ENCODE measurements around the gene RECK.

RECK gene

DNA sequence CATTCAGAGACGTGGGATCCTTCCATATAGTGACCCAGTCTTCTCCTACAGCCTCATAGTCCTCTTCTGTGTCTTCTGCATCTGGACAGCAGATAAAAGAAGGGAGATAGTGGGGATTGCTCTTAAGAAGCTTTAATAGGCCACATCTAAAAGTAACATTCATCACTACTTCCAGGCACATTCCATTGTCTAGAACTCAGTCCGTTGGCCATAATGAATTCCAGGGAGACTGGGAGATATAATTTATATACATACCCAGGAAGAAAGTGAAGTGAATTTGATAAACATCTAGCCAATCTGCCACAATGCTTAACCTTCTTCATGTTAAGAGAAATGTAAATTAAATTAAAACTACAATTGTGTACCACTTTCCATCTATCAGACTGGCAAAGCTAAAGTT is 77.3 kb downstream of the RECK start:
- Histone ChIP-seq H3K36me3 (ENCODE audit: insufficient read depth, low read length) (peaks cover 15% of the 10 kb centered on the region), H3K9me3 (ENCODE audit: low read length) (no peaks in the 10 kb centered on the region), H3K4me1 (ENCODE audit: insufficient read depth, low read length) (peaks cover 9% of the 10 kb centered on the region), H3K27me3 (ENCODE audit: insufficient read depth, low read length) (no peaks in the 10 kb centered on the region), H2AFZ (ENCODE audit: low read depth, low read length) (no peak overlapping the region), H3K4me3 (ENCODE audit: low read length) (no peak overlapping the region)

DNA sequence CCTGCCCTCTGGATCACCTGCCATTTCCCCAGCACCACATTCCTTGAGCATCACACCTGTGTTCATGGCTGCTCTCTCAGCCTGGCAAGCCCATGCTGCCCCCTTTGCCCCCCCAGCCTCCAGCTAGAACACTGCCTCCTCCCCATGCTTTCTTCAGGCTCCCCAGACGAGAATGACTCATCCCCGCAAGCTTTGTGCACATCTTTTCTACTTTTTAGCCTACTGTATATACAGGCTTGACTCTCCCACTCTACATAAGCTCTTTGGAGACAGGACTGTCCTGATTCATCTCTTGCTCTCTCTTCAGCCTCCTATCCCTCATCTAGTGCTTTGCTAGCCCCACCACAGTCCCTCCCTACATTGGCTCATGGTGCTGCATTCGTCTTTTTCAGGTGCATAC is 79.9 kb downstream of the RECK start:
- Histone ChIP-seq H3K36me3 (ENCODE audit: insufficient read depth, low read length) (peaks cover 9% of the 10 kb centered on the region), H3K4me1 (ENCODE audit: insufficient read depth, low read length) (peaks cover 9% of the 10 kb centered on the region), H3K27me3 (ENCODE audit: insufficient read depth, low read length) (no peaks in the 10 kb centered on the region), H3K4me3 (ENCODE audit: low read length) (no peak overlapping the region), H3K9me3 (ENCODE audit: low read length) (no peaks in the 10 kb centered on the region), H2AFZ (ENCODE audit: low read depth, low read length) (no peak overlapping the region)

DNA sequence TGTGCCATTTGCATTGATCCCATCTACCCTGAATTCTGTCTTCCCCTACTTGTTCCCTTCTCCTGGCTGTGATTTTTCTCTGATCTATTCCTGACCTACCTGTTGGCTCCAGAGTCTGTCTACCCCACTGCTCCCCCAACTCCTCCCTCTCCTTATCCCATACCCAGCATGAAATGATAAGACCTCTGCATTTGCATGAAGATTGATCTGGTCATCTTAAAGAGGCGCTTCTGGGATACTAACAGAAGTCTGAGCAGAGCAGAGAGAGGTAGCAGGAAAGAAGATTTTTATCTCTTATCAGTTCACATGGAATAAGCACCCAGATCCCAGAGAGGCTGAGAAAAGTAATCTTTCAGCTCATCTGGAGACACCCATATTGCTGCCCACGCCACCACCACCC is 81.5 kb downstream of the RECK start:
- Histone ChIP-seq H3K4me1 (ENCODE audit: insufficient read depth, low read length) (peaks cover 1% of the 10 kb centered on the region), H3K27me3 (ENCODE audit: insufficient read depth, low read length) (no peaks in the 10 kb centered on the region), H2AFZ (ENCODE audit: low read depth, low read length) (no peak overlapping the region), H3K9me3 (ENCODE audit: low read length) (no peaks in the 10 kb centered on the region), H3K4me3 (ENCODE audit: low read length) (no peak overlapping the region), H3K36me3 (ENCODE audit: insufficient read depth, low read length) (peaks cover 22% of the 10 kb centered on the region)

DNA sequence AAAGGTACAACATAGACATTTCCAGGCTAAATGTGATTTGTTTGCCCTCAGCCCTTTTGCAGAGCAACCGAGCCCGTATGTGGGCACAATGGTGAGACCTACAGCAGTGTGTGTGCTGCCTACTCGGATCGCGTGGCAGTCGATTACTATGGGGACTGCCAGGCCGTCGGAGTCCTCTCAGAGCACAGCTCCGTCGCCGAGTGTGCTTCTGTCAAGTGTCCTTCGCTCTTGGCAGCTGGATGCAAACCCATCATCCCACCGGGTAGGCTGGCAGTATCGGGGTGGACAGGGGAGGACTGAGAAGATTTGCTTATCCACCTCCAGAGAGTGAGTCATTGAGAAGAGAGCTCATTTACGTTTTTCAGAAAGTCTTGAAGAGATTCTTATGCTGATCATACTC is 82.0 kb downstream of the RECK start:
- Histone ChIP-seq H3K27me3 (ENCODE audit: insufficient read depth, low read length) (no peaks in the 10 kb centered on the region), H3K4me1 (ENCODE audit: insufficient read depth, low read length) (no peaks in the 10 kb centered on the region), H3K4me3 (ENCODE audit: low read length) (no peak overlapping the region), H2AFZ (ENCODE audit: low read depth, low read length) (no peak overlapping the region), H3K9me3 (ENCODE audit: low read length) (no peaks in the 10 kb centered on the region), H3K36me3 (ENCODE audit: insufficient read depth, low read length) (peaks cover 22% of the 10 kb centered on the region)

DNA sequence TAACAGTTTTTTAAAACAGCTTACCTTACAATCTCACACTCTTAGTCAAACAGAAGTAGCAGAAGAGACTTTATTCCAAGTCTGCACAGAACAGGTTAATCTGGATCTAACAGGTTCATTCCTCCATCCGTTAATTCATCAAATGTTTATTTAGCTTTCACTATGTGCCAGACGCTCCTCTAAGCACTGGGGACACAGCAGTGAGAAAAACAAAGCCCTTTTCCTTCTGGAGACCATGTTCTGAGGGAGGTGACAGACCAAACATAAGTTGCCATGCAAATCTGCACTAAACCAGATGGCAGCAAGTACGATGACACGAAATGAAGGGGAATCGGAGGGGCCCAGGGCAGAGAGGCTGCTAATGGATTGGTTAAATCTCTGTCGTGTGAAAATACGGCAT is 82.8 kb downstream of the RECK start:
- no peaks in the 10 kb centered on the region for H3K27me3 ChIP-seq (ENCODE audit: insufficient read depth, low read length)
- H3K4me3 ChIP-seq (ENCODE audit: low read length) = no peak overlapping the region
- peaks cover 22% of the 10 kb centered on the region for H3K36me3 ChIP-seq (ENCODE audit: insufficient read depth, low read length)
- no peaks in the 10 kb centered on the region for H3K4me1 ChIP-seq (ENCODE audit: insufficient read depth, low read length)
- H2AFZ ChIP-seq (ENCODE audit: low read depth, low read length) = no peak overlapping the region
- no peaks in the 10 kb centered on the region for H3K9me3 ChIP-seq (ENCODE audit: low read length)

DNA sequence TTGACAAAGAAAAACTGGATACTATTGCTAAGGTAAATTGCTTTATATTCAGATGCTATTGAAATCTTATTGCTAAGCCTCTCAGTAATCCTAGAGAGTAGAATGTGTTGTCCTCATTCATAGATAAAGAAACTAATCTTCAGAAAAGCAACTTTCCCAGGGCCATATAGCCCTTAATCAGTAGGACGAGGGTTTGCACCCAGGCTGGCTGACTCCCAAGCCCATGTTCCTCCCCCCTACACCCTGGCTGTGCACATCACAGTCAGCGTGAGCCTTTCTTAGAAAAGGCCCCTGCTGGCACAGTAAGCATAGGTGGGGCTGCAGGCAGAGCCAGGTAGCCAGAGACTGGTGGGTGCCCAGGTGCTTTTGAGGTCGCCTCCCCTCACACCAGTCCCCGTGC is 84.0 kb downstream of the RECK start:
- Histone ChIP-seq H3K4me3 (ENCODE audit: low read length) (no peak overlapping the region), H2AFZ (ENCODE audit: low read depth, low read length) (no peak overlapping the region), H3K36me3 (ENCODE audit: insufficient read depth, low read length) (peaks cover 22% of the 10 kb centered on the region), H3K9me3 (ENCODE audit: low read length) (no peaks in the 10 kb centered on the region), H3K27me3 (ENCODE audit: insufficient read depth, low read length) (no peaks in the 10 kb centered on the region), H3K4me1 (ENCODE audit: insufficient read depth, low read length) (no peaks in the 10 kb centered on the region)

DNA sequence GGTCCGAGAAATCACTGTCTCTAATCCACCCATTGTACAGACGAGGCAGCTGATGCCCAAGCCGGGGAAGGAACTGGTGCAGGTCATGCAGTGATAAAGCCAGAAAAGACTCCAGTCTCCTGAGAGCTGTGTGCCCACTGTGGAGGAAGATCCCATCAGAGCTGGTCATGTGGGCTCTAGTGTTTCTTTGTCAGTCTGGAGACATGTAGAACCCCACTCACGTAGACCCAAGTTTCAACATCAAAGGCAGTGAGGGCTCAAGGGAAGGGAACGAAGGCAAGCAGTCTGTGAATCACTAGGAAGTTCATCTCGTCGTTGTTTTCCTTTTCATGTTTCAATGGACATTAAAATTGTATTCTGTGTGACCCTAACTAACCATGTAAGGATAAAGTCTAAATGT is 85.3 kb downstream of the RECK start:
- Histone ChIP-seq H3K36me3 (ENCODE audit: insufficient read depth, low read length) (peaks cover 19% of the 10 kb centered on the region), H3K9me3 (ENCODE audit: low read length) (no peaks in the 10 kb centered on the region), H3K27me3 (ENCODE audit: insufficient read depth, low read length) (no peaks in the 10 kb centered on the region), H3K4me3 (ENCODE audit: low read length) (no peak overlapping the region), H3K4me1 (ENCODE audit: insufficient read depth, low read length) (no peaks in the 10 kb centered on the region), H2AFZ (ENCODE audit: low read depth, low read length) (no peak overlapping the region)

DNA sequence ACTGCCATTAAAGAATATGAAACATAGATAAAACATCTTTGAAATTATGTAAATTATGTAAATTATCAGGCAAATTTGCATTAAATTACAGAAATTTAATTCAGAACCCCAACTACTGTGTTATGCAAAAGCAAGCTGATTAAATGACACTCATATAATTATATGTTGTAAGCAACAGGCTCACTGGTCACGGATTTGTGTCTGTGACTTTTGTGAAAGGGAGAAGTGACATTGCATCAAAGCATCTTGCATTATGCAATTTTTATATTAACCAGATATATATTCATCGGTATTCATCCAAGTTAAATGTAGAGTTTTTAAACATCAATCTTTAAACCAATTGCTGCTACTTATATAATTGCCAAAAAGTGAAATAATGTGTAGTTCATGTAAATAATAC is 86.8 kb downstream of the RECK start:
- no peaks in the 10 kb centered on the region for H3K9me3 ChIP-seq (ENCODE audit: low read length)
- no peak overlapping the region for H2AFZ ChIP-seq (ENCODE audit: low read depth, low read length)
- peaks cover 17% of the 10 kb centered on the region for H3K36me3 ChIP-seq (ENCODE audit: insufficient read depth, low read length)
- no peaks in the 10 kb centered on the region for H3K27me3 ChIP-seq (ENCODE audit: insufficient read depth, low read length)
- H3K4me1 ChIP-seq (ENCODE audit: insufficient read depth, low read length) = no peaks in the 10 kb centered on the region
- no peak overlapping the region for H3K4me3 ChIP-seq (ENCODE audit: low read length)

DNA sequence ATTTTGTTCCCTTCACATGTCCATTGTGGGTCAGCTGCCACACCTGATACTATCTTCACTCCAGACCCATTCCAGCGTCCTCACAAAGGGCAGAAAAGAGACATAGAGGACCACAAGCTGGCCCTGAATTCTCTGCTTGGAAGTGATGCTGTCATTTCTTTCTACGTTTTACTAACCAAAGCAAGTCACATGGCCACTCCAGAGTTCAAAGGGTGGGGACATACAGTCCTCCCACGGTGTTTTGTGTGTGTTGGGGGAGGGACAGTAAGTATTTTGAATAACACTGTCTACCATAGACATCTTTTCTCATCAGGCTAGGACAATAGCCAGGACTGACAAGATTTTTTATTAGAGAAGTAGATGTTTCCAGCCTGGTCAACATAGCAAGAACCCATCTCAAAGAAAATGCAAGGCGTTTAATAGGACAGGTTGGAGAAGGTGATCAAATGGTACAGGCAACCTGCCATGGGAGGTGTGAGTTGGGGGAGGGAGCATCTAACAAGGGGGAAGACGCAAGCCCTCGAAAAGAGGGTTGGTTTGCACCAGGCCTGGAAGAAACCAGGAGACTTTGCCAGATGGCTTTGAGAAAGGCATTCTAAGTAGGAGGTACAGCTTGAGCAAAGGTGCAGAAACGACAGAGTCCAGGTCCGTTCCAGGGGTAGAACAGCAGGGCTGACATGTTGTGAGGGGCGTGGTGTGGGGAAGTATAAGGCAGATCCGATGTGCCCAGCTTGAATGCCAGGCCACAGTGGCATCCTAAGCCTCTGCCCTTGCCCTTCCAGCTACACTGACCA is 88.5 kb downstream of the RECK start:
- Histone ChIP-seq H3K9me3 (ENCODE audit: low read length) (no peaks in the 10 kb centered on the region), H3K4me3 (ENCODE audit: low read length) (no peak overlapping the region), H3K36me3 (ENCODE audit: insufficient read depth, low read length) (peaks cover 13% of the 10 kb centered on the region), H3K27me3 (ENCODE audit: insufficient read depth, low read length) (no peaks in the 10 kb centered on the region), H3K4me1 (ENCODE audit: insufficient read depth, low read length) (no peaks in the 10 kb centered on the region), H2AFZ (ENCODE audit: low read depth, low read length) (no peak overlapping the region)

DNA sequence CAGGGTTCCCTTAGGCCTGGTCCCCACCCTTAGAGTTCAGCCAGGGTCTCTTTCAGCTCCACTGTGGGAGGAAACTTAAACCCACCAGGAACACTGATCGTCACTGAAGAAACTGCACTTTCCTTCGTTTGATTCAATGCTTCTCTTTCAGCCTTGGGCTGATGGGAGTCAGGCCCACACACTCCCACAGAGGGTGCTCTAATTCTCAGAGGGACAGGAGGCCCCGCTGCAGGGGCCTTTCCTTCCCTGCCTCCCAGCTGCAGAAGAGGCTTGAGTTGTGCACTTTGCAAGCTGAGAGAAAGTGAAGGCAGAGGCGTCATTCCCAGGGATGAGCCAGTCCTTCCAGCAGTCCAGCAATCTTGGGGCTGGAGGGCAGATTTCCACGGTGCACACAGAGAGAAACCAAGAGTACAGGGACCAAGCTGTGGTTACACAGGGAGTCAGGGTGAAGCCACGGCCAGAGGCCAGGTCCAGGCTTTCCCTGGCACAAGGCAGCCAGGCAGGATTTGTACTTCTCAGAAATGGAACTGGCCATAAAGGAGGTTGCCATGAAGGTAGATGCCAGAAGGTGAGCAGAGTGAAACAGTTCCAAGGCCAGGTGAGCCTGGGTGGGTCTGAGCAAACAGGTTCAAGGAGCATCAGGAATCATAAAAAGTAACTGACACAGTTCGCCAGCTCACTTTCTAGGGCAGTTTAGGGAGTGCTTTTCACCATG is 89.5 kb downstream of the RECK start:
- Histone ChIP-seq H3K36me3 (ENCODE audit: insufficient read depth, low read length) (peaks cover 13% of the 10 kb centered on the region), H3K4me1 (ENCODE audit: insufficient read depth, low read length) (no peaks in the 10 kb centered on the region), H2AFZ (ENCODE audit: low read depth, low read length) (no peak overlapping the region), H3K9me3 (ENCODE audit: low read length) (no peaks in the 10 kb centered on the region), H3K4me3 (ENCODE audit: low read length) (no peak overlapping the region), H3K27me3 (ENCODE audit: insufficient read depth, low read length) (no peaks in the 10 kb centered on the region)

DNA sequence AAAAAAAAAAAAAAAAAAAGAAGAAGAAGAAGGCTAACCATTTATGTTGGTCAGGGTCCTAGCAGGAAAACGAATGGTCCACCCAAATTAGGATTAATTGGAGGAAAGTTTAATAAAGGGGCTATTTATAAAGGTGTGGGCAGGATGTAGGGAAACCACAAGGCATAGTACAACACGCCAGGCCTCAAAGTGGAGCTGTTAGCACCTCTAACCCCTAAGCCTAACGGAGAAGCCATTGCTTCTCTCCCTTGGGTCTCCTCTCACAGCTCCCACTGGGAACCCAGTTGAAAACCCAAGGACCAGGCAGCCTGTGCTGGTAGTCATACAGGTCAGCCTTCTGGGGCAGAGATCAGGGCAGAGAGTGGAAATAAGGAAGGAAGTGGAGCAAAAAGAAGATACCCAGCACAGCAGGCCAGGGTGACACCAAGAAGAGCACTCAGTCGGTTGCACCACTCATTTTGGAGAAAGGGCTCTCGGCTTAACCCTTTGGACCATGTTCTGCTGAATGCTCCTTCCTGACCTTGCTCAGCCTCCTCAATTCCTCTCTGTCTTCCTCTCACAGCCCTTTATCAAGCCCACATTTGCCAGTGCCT is 91.0 kb downstream of the RECK start:
- H3K27me3 ChIP-seq (ENCODE audit: insufficient read depth, low read length) = no peaks in the 10 kb centered on the region
- H3K36me3 ChIP-seq (ENCODE audit: insufficient read depth, low read length) = peaks cover 2% of the 10 kb centered on the region
- no peaks in the 10 kb centered on the region for H3K4me1 ChIP-seq (ENCODE audit: insufficient read depth, low read length)
- no peak overlapping the region for H2AFZ ChIP-seq (ENCODE audit: low read depth, low read length)
- no peaks in the 10 kb centered on the region for H3K9me3 ChIP-seq (ENCODE audit: low read length)
- H3K4me3 ChIP-seq (ENCODE audit: low read length) = no peak overlapping the region

DNA sequence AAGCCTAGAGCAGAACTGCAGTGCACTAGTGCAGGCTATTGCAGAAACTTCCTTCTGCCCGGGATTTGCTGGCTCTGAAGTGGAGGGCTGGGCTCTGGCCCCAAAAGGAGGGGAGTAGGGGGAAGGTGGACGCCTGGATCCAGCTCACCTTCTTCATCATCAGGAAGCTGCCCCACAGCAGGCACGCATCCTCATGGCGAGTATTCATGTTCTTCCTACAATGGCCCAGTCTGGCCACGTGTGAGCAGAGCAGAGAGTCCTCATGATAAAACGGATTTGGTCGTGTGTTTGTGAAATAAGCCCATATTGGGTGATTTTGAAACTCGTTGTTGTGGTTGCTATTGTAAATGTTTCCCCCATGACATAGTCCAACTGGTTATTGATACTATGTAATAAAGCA is 91.6 kb downstream of the RECK start:
- Histone ChIP-seq H3K4me1 (ENCODE audit: insufficient read depth, low read length) (no peaks in the 10 kb centered on the region), H3K36me3 (ENCODE audit: insufficient read depth, low read length) (no peaks in the 10 kb centered on the region), H2AFZ (ENCODE audit: low read depth, low read length) (no peak overlapping the region), H3K4me3 (ENCODE audit: low read length) (no peak overlapping the region), H3K9me3 (ENCODE audit: low read length) (no peaks in the 10 kb centered on the region), H3K27me3 (ENCODE audit: insufficient read depth, low read length) (no peaks in the 10 kb centered on the region)

DNA sequence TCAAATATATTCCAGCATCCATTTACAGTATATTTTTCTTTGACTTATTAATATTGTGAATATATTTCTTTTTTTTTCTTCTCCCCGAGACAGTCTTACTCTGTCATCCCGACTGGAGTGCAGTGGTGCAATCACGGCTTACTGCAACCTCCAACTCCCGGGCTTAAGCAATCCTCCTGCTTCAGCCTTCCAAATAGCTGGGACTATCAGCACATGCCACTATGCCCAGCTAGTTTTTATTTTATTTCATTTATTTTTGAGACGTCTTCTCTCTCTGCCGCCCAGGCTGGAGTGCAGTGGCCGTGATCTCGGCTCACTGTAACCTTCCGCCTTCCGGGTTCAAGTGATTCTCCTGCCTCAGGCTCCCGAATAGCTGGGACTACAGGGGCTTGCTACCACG is 92.4 kb downstream of the RECK start:
- no peaks in the 10 kb centered on the region for H3K9me3 ChIP-seq (ENCODE audit: low read length)
- no peaks in the 10 kb centered on the region for H3K4me1 ChIP-seq (ENCODE audit: insufficient read depth, low read length)
- no peak overlapping the region for H3K4me3 ChIP-seq (ENCODE audit: low read length)
- no peaks in the 10 kb centered on the region for H3K36me3 ChIP-seq (ENCODE audit: insufficient read depth, low read length)
- H3K27me3 ChIP-seq (ENCODE audit: insufficient read depth, low read length) = no peaks in the 10 kb centered on the region
- H2AFZ ChIP-seq (ENCODE audit: low read depth, low read length) = no peak overlapping the region

Data from neuron (in vitro differentiated cells).